Right cardiac atrium (tissue), 5 donors: ENCODE results near the gene MEIOB. TPM values are rescaled to one million over a fixed set of nuclear protein-coding genes. Genes with fewer than 3 reads are reported as not detected.
"Not testable (repeated sequence)": the region's sequence is repeated elsewhere in the genome, so short reads cannot be mapped to it uniquely, and the experiment has no call there.

Experiments used
- ATAC-seq, 2 donors: fragments of 200-7000 bp; cut with Tn5 transposase; one replicate each; pipeline versions ENCODE4 v1.8.0 to v1.9.1; 2020; ENCODE audit warnings: moderate library complexity in 2 of 2, mild to moderate bottlenecking in 1 of 2
- DNase-seq, 3 donors: peaks; one replicate each; pipeline ENCODE4 v3.0.0-alpha.2; 2020
- H3K27ac ChIP-seq: one replicate; pipeline ENCODE4 v1.5.1; 2013; ENCODE audit warnings: mild to moderate bottlenecking, low read length, control low read depth, moderate library complexity
- H3K27me3 ChIP-seq: one replicate; pipeline ENCODE4 v1.6.1; 2013; ENCODE audit not compliant: control insufficient read depth, insufficient read depth
- H3K4me1 ChIP-seq: one replicate; pipeline ENCODE4 v1.6.1; 2013; ENCODE audit warnings: low read length; ENCODE audit not compliant: control insufficient read depth, insufficient read depth
- H3K4me3 ChIP-seq: one replicate; pipeline ENCODE4 v1.5.1; 2013; ENCODE audit warnings: low read length, control low read depth
- H3K9me3 ChIP-seq: one replicate; pipeline ENCODE4 v1.6.1; 2013; ENCODE audit warnings: low read length; ENCODE audit not compliant: control insufficient read depth
- WGBS: extraction: QIAGEN DNeasy Blood & Tissue Kit; methylation state at CpG from one replicate; pipeline ENCODE4 v1.1.7; 2013; 5-methylcytosine and 5-hydroxymethylcytosine counted together
- intact Hi-C, 4 donors: fragments of 100-400 bp; cut with DNase I; formaldehyde crosslinking; loops; one replicate each; pipeline versions ENCODE4 v1.11.0 to v1.14.0; 2022 to 2023
- polyA plus RNA-seq: library from polyadenylated mRNA; stranded (reverse); fragments of 200-250 nt; gene quantifications from one replicate; pipeline ENCODE4 v1.2.3, GENCODE V29; 2013
- total RNA-seq, 4 donors: library from RNA; stranded (reverse); fragmentation: NEBNext Ultra II Directional; extraction: Animal tissue kit (Norgen Biotek cat#: 25700); gene quantifications; one replicate each; pipeline ENCODE4 v1.2.1, GENCODE V29; 2021
- donor health status: healthy with polysubstance abuse.
- donor health status: DM: no; HTN: yes; CAD: no.
- donor health status: DM: no; HTN: no; CAD: no.
- donor health status: DM: no; HTN: yes; CAD: no; lungs with severe emphysema.
- donor health status: DM: yes; HTN: yes; CAD: no.

MEIOB gene
- total and polyA plus RNA-seq, 5 donors: not detected

DNA sequence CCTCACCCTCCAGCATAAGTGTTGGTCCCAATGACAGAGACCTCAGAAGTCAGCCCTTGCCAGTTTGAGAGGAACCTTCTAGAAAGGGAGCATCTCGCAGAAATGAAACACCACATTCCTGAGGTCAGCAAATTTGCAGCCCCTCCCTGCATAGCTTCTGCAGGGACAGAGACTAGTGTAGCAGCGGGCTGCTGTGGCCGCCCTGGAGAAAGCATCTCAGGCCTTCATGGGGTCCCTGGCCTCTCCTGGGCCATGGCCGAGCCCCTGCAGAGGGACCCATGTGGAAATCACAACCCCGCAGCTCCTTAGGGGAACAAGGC is 34.8 kb upstream of the MEIOB start:
- ATAC-seq (no peak), DNase-seq (no peak)
- WGBS: 78% methylated on average over 5 of the region's 5 CpGs
- H3K27ac ChIP-seq: no peak overlapping the region
- no peaks in the 10 kb centered on the region for H3K9me3 ChIP-seq
- H3K27me3 ChIP-seq: no peaks in the 10 kb centered on the region
- intact Hi-C loops: no loop called here
- H3K4me1 ChIP-seq: no peaks in the 10 kb centered on the region
- no peak overlapping the region for H3K4me3 ChIP-seq

DNA sequence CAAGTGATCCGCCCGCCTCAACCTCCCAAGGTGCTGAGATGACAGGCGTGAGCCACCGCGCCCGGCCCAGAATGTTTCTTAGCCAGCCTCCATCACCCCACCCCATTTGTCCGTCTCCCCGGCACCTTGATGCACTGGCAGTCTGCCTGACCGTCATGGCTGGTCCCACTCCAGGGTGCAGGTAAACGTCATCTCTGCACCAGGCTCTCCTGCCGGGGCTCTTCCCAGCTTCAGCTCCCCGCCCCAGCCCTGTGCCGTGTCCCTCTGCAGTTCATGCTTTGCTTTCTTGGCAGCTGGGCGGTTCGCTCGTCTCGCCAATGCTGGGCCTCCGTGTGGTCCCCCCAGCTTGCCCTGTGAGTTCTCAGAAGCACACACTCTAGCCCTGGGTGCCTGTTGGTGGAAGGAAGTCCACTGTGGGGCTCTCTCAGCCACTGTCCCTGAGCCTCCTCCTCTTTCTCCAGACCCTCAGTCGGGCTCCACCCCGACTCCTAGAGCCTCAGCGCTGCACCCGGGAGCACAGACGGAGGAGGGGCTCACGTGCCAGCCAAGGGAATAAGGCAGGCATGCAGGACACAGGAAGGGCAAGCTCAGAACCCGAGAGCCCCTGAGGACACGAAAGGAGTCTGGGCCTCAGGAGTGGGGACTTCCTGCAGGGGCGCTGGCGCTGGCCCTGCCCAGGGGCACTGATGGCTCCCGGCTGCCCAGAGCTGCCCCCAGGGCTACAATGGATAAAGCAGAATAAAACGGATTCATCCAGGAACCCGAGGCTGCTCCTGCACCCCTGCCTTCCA is 34.3 kb upstream of the MEIOB start:
- Histone ChIP-seq H3K27me3 (no peaks in the 10 kb centered on the region), H3K4me1 (no peaks in the 10 kb centered on the region), H3K9me3 (no peaks in the 10 kb centered on the region), H3K4me3 (no peak overlapping the region), H3K27ac (no peak overlapping the region)
- no peak for DNase-seq
- WGBS: 51% methylated on average over 31 of the region's 31 CpGs
- intact Hi-C loops: no loop called here
- no peak for ATAC-seq

- WGBS: 42% methylated on average over 22 of the region's 22 CpGs
- DNase-seq (peak in 1 of 3 donors; percentile 56), ATAC-seq (peak; percentile 11 to 32)
- H3K9me3 ChIP-seq: no peaks in the 10 kb centered on the region
- no peaks in the 10 kb centered on the region for H3K4me1 ChIP-seq
- no peak overlapping the region for H3K27ac ChIP-seq
- intact Hi-C loops: no loop called here
- H3K4me3 ChIP-seq: no peak overlapping the region
- H3K27me3 ChIP-seq: no peaks in the 10 kb centered on the region
These were observed 32.2 kb upstream of the MEIOB start for GRCh38 chr16:1903845-1904840.

- DNase-seq (peak in 1 of 3 donors; percentile 17), ATAC-seq (no peak)
- Histone ChIP-seq H3K27me3 (no peaks in the 10 kb centered on the region), H3K9me3 (no peaks in the 10 kb centered on the region), H3K4me3 (no peak overlapping the region), H3K4me1 (no peaks in the 10 kb centered on the region), H3K27ac (no peak overlapping the region)
- WGBS: 44% methylated on average over 13 of the region's 13 CpGs
- intact Hi-C loops: no loop called here
These were observed 31.2 kb upstream of the MEIOB start for GRCh38 chr16:1903220-1903574.

GRCh38 chr16:1902547-1903219 is 30.7 kb upstream of the MEIOB start:
- DNase-seq (peak in 1 of 3 donors; percentile 30), ATAC-seq (no peak)
- intact Hi-C loops: no loop called here
- Histone ChIP-seq H3K27ac (no peak overlapping the region), H3K4me1 (no peaks in the 10 kb centered on the region), H3K27me3 (no peaks in the 10 kb centered on the region), H3K4me3 (no peak overlapping the region), H3K9me3 (no peaks in the 10 kb centered on the region)
- WGBS: 68% methylated on average over 20 of the region's 20 CpGs

DNA sequence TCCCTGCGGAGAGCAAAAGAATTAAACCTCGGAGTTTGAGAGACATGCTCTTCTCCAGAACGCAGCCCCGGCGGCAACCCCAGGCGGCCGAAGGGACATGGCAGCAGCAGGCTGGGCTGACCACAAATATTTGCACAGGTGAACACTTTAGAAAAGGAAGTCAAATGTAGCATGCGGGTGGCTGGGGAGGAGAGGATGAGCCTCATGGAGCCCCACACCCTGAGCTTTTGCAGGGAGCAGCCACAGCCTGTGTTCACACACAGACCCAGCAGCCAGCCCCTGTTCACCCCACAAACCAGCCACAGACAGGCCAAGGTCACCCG is 28.4 kb upstream of the MEIOB start:
- Histone ChIP-seq H3K9me3 (no peaks in the 10 kb centered on the region), H3K4me3 (no peak overlapping the region), H3K27ac (no peak overlapping the region), H3K27me3 (no peaks in the 10 kb centered on the region), H3K4me1 (no peaks in the 10 kb centered on the region)
- DNase-seq (peak in 1 of 3 donors; percentile 3), ATAC-seq (no peak)
- intact Hi-C loops: no loop called here
- 82% methylated on average over 9 of the region's 9 CpGs for WGBS

- DNase-seq: peak in 1 of 3 donors; percentile 26
- no peaks in the 10 kb centered on the region for H3K9me3 ChIP-seq
- H3K27ac ChIP-seq: no peak overlapping the region
- no peaks in the 10 kb centered on the region for H3K4me1 ChIP-seq
- H3K4me3 ChIP-seq: no peak overlapping the region
- WGBS: 78% methylated on average over 16 of the region's 16 CpGs
- intact Hi-C loops: no loop called here
- ATAC-seq: no peak
- no peaks in the 10 kb centered on the region for H3K27me3 ChIP-seq
These were observed 27.9 kb upstream of the MEIOB start for GRCh38 chr16:1899641-1900451.

DNA sequence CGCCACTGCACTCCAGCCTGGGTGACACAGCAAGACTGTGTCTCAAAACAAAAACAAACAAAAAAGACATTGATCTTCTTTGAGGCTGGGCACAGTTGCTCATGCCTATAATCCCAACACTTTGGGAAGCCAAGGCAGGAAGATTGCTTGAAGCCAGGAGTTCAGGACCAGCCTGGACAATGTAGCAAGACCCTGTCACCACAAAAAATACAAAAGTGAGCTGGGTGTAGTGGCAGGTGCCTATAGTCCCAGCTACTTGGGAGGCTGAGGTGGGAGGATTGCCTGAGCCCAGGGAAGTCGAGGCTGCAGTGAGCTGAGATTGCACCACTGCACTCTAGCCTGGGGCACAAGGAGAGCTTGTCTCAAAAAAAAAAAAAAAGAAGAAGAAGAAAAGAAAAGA is 25.7 kb upstream of the MEIOB start:
- H3K9me3 ChIP-seq, H3K27me3 ChIP-seq, intact Hi-C loops, ATAC-seq, H3K4me3 ChIP-seq, DNase-seq, H3K27ac ChIP-seq, H3K4me1 ChIP-seq: not testable (repeated sequence)
- WGBS: 86% methylated on average over 2 of the region's 2 CpGs

DNA sequence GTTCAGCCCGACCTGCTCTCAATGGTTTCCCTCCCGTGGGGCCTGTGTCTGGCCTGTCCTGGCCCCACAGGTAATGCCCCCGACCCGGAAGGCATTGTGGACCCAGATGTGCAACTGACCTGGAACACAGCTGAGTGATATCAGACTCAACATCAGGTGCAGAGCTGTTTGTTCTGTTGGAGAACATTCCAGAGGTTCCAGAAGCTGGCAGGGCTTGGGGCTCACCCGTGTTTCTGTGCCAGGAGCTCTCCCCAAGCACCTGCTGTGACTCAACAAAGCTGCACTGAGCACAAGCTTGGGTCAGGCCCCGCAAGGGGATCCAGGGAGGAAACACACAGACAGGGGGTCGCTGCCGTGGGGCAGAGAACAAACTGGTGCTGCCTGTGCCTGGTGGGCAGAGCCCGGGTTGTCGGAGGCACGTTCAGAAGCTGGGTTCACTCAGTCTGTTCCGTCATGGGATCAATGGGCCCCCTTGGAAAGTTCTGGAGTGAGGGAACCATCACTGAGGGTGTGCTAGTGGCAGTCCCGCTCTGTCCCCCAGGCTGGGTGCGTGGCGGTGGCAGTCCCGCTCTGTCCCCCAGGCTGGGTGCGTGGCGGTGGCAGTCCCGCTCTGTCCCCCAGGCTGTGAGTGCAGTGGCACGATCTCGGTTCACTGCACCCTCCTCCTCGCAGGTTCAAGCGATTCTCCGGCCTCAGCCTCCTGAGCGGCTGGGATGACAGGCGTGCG is 24.1 kb upstream of the MEIOB start:
- ATAC-seq (no peak), DNase-seq (peak in 1 of 3 donors; percentile 16)
- intact Hi-C loops: no loop called here
- H3K27me3 ChIP-seq: no peaks in the 10 kb centered on the region
- H3K9me3 ChIP-seq: no peaks in the 10 kb centered on the region
- no peak overlapping the region for H3K4me3 ChIP-seq
- no peaks in the 10 kb centered on the region for H3K4me1 ChIP-seq
- 78% methylated on average over 27 of the region's 27 CpGs for WGBS
- no peak overlapping the region for H3K27ac ChIP-seq

- WGBS: 84% methylated on average over 5 of the region's 5 CpGs
- DNase-seq: peak in 1 of 3 donors; percentile 12
- intact Hi-C loops: no loop called here
- Histone ChIP-seq H3K9me3 (no peaks in the 10 kb centered on the region), H3K27me3 (no peaks in the 10 kb centered on the region), H3K4me1 (no peaks in the 10 kb centered on the region), H3K27ac (no peak overlapping the region), H3K4me3 (no peak overlapping the region)
- ATAC-seq: no peak
These were observed 23.1 kb upstream of the MEIOB start for GRCh38 chr16:1895068-1895467.
